ENCODE results near the gene GPR132. TPM values are rescaled to one million over a fixed set of nuclear protein-coding genes. Genes with fewer than 3 reads are reported as not detected.

The GPR132 gene
- total and polyA plus RNA-seq, 2 of the 8 experiments (the other 6 are each of a cell fraction or from before 2014, with no cell fraction given) = 0.11 TPM; not detected in 1

DNA sequence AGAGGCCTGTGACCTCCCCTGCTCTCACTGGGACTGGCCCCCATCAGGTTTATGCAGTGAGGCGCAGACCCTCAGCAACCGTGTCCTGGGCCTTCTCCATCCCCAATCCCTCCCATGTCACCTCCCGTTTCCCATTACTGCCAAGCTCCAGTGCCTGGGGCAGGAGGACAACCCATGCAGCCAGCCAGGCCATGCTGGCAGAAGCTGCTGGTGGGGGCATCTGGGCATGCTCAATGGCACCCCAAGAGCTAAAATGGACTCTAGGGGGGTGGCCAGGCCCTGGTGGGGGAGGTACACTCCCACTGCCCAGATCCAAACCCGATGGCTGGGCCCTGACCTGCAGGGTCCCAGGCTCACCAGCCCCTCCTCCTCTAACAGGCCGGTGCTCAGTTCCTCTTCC, 20.5 kb upstream of the GPR132 start (continued):
- TF ChIP-seq CEBPB (IDR thresholded peaks at IDR 0.05; ENCODE audit: low read depth, low read length) = no peak
- TF ChIP-seq, protein P1, sequence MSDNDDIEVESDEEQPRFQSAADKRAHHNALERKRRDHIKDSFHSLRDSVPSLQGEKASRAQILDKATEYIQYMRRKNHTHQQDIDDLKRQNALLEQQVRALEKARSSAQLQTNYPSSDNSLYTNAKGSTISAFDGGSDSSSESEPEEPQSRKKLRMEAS (IDR thresholded peaks at IDR 0.05) = no peak
- TF ChIP-seq, protein P2, sequence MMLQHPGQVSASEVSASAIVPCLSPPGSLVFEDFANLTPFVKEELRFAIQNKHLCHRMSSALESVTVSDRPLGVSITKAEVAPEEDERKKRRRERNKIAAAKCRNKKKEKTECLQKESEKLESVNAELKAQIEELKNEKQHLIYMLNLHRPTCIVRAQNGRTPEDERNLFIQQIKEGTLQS (IDR thresholded peaks at IDR 0.05; ENCODE audit: insufficient read depth, low read depth, low read length) = no peak
- no peak for TF ChIP-seq POLR2AphosphoS5 (IDR thresholded peaks at IDR 0.05; ENCODE audit: low read depth, low read length)
- TF ChIP-seq SIX5 (IDR thresholded peaks at IDR 0.05; ENCODE audit: low read depth, low read length) = no peak

Data from H1 (cell line).